Keratinocyte (primary cell): ENCODE measurements around the gene TRH. TPM values are rescaled to one million over a fixed set of nuclear protein-coding genes. Genes with fewer than 3 reads are reported as not detected.

ENCODE experiments used
- DNase-seq: peaks from one replicate; pipeline ENCODE4 v3.0.0-alpha.2; 2011; ENCODE audit warnings: low read depth, missing footprints, low spot score
- FAIRE-seq: peaks from 2 replicates; lab custom pipeline; 2011; peaks lifted over from hg19 to GRCh38; lab: Jason Lieb, UNC
- H2AFZ ChIP-seq: 2 replicates; pipeline ENCODE4 v1.6.0; 2012; ENCODE audit warnings: low read length, control low read depth, inconsistent platforms; ENCODE audit not compliant: control insufficient read depth
- H3K27ac ChIP-seq: 2 replicates; pipeline ENCODE4 v1.5.1; 2011; ENCODE audit warnings: low read length; ENCODE audit not compliant: control insufficient read depth, insufficient read depth
- H3K27me3 ChIP-seq: 3 replicates; pipeline ENCODE4 v1.6.0; 2011; ENCODE audit warnings: low read length; ENCODE audit not compliant: control insufficient read depth, insufficient read depth; ENCODE audit errors: extremely low read depth
- H3K36me3 ChIP-seq, 2 experiments: 2 replicates in 1 of 2; 3 replicates in 1 of 2; pipeline ENCODE4 v1.5.1; 2011; ENCODE audit warnings: low read length in 2 of 2, mild to moderate bottlenecking in 1 of 2; ENCODE audit not compliant: control insufficient read depth in 2 of 2, insufficient read depth in 2 of 2; ENCODE audit errors: extremely low read depth in 1 of 2
- H3K4me1 ChIP-seq: 3 replicates; pipeline ENCODE4 v1.5.1; 2011; ENCODE audit warnings: low read length; ENCODE audit not compliant: control insufficient read depth, insufficient read depth; ENCODE audit errors: extremely low read depth
- H3K4me2 ChIP-seq: 3 replicates; pipeline ENCODE4 v1.6.0; 2011; ENCODE audit warnings: low read depth, low read length; ENCODE audit not compliant: control insufficient read depth, insufficient read depth; ENCODE audit errors: extremely low read depth
- H3K4me3 ChIP-seq, 3 experiments: fragments of 200-600 bp in 1 of 3; sonication (generic) in 1 of 3; 2 replicates in 2 of 3; 3 replicates in 1 of 3; pipeline ENCODE4 v1.5.1; 2011 to 2016; ENCODE audit warnings: low read length in 3 of 3, mild to moderate bottlenecking in 3 of 3, control low read depth in 2 of 3, inconsistent platforms in 1 of 3, low read depth in 1 of 3, mixed read lengths in 1 of 3, mixed run types in 1 of 3, moderate library complexity in 1 of 3; ENCODE audit not compliant: control insufficient read depth in 2 of 3, insufficient read depth in 2 of 3; ENCODE audit errors: extremely low read depth in 1 of 3
- H3K79me2 ChIP-seq: 2 replicates; pipeline ENCODE4 v1.6.0; 2012; ENCODE audit warnings: low read length; ENCODE audit not compliant: control insufficient read depth, insufficient read depth
- H3K9ac ChIP-seq: 3 replicates; pipeline ENCODE4 v1.6.0; 2011; ENCODE audit warnings: low read length; ENCODE audit not compliant: control insufficient read depth, insufficient read depth; ENCODE audit errors: extremely low read depth
- H3K9me1 ChIP-seq: 3 replicates; pipeline ENCODE4 v1.6.0; 2011; ENCODE audit warnings: low read length; ENCODE audit not compliant: control insufficient read depth, insufficient read depth; ENCODE audit errors: extremely low read depth
- H3K9me3 ChIP-seq: 2 replicates; pipeline ENCODE4 v1.5.1; 2012; ENCODE audit warnings: low read depth, low read length; ENCODE audit not compliant: control insufficient read depth
- H4K20me1 ChIP-seq: 3 replicates; pipeline ENCODE4 v1.6.0; 2011; ENCODE audit warnings: low read length; ENCODE audit not compliant: control insufficient read depth, insufficient read depth; ENCODE audit errors: extremely low read depth
- EZH2 ChIP-seq: IDR thresholded peaks from one replicate; pipeline ENCODE4 v1.6.1; 2012; ENCODE audit warnings: inconsistent platforms, mild to moderate bottlenecking, low read length, moderate library complexity
- dilution Hi-C: fragments of 300-500 bp; cut with MboI; formaldehyde crosslinking; loops from one replicate; pipeline ENCODE4 v1.7.0; 2020; ENCODE audit warnings: low sequenced_read_pairs; ENCODE audit not compliant: extremely low pct_ligation_motif_present
- polyA plus RNA-seq, 5 experiments: library from polyadenylated mRNA; depleted of rRNA in 3 of 5; stranded (reverse) in 3 of 5; stranded (forward) in 1 of 5; unstranded in 1 of 5; fragments of >200 nt; gene quantifications; 1 replicate in 1 of 5; 2 replicates in 3 of 5; 3 replicates in 1 of 5; pipeline versions ENCODE4 v1.2.1 to v1.2.3, GENCODE V29; 2011 to 2012; ENCODE audit warnings: missing spikeins in 2 of 5, low read depth in 1 of 5, low replicate concordance in 1 of 5
- TF ChIP-seq, protein P1 (sequence below), 3 experiments: IDR thresholded peaks in 1 of 3; conservative IDR thresholded peaks in 1 of 3; optimal IDR thresholded peaks in 1 of 3; 2 replicates in 2 of 3; 3 replicates in 1 of 3; pipeline versions ENCODE3 to v1.5.1; 2011; ENCODE audit warnings: low read length in 3 of 3, mild to moderate bottlenecking in 3 of 3, moderate library complexity in 2 of 3, control low read depth in 1 of 3, inconsistent platforms in 1 of 3; ENCODE audit not compliant: insufficient read depth in 2 of 3; ENCODE audit errors: extremely low read depth in 1 of 3

Gene TRH
- polyA plus RNA-seq, 1 donor (not counting 4 experiments of a cell fraction or from before 2014, with no cell fraction given): not detected

DNA sequence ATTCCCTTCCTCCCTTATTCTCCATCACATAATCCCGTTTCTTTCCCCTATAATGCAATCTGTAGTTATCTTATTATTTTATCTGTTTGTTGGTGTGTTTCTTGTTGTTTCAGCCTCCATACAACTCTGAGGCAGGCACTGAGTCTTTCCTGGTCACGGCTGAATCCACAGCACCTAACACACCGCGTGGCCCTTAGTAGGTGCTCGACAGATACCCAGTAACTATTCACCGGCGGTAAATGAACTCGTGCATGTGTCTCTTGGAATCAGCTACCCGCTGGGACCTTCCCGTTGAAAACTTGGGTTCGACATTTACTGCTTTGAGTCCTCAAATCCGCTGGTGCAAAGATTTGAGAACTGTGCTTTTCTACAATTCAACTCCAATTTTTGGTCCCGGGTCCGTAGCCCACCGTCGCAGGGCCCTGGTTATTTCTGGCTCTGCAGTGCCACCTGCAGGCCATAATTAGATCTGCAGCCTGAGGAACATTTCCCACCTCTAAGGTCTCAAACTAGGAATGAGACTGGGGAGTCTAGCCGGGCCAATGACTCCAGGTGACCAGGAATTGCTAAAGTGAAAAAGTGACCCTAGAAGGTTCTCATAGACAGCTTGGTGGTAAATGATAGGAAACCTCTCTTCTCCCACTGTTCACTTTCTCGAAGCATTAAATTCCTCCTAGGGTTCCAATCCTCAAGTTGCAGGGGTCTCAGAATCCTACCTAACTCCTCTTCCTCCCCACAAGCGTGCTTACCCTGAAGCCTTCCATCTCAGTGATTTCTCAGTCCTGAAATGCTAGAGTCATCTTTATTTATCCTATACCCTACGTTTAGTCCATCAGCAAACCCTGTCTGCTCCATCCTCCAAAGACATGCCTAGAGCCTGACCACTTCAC lies 40.0 kb upstream of the TRH start:
- no peak for DNase-seq
- no peak for TF ChIP-seq EZH2
- TF ChIP-seq, protein P1, sequence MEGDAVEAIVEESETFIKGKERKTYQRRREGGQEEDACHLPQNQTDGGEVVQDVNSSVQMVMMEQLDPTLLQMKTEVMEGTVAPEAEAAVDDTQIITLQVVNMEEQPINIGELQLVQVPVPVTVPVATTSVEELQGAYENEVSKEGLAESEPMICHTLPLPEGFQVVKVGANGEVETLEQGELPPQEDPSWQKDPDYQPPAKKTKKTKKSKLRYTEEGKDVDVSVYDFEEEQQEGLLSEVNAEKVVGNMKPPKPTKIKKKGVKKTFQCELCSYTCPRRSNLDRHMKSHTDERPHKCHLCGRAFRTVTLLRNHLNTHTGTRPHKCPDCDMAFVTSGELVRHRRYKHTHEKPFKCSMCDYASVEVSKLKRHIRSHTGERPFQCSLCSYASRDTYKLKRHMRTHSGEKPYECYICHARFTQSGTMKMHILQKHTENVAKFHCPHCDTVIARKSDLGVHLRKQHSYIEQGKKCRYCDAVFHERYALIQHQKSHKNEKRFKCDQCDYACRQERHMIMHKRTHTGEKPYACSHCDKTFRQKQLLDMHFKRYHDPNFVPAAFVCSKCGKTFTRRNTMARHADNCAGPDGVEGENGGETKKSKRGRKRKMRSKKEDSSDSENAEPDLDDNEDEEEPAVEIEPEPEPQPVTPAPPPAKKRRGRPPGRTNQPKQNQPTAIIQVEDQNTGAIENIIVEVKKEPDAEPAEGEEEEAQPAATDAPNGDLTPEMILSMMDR (optimal IDR thresholded peaks at IDR 0.05 in 1 of 3, IDR thresholded peaks at IDR 0.05 in 1 of 3, conservative IDR thresholded peaks at IDR 0.05 in 1 of 3; ENCODE audit: extremely low read depth in 1 of 3, insufficient read depth in 2 of 3, low read length in 3 of 3): peak; percentile 82 to 90 (median 83)

DNA sequence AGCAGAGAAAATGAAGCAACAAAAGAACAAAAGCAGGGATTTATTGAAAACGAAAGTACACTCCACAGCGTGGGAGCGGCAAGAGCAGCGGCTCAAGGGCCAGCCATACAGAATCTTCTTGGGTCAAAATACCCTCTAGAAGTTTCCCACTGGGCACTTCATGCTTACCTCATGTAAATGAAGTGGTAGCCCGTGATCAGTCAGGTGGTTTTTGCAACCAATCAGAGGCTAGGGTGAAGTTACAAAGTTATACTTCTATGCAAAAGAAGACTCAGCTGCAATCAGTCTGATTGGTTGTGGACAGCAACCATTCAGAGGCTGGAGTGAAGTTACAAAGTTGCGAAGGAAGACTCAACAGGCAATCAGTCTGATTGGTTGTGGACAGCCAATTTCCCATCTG lies 37.8 kb upstream of the TRH start:
- no peak for FAIRE-seq

More for the DNA sequence above, 40.0 kb upstream of the TRH start:
- Histone ChIP-seq H3K79me2 (no peaks in the 10 kb centered on the region), H3K4me3 (no peak overlapping the region), H2AFZ (peak overlapping the region; percentile 41), H3K27me3 (no peaks in the 10 kb centered on the region), H3K9me3 (peaks cover 6% of the 10 kb centered on the region), H4K20me1 (no peaks in the 10 kb centered on the region), H3K9me1 (no peaks in the 10 kb centered on the region), H3K9ac (no peak overlapping the region), H3K36me3 (no peaks in the 10 kb centered on the region), H3K27ac (no peak overlapping the region), H3K4me1 (no peaks in the 10 kb centered on the region), H3K4me2 (peak overlapping the region; percentile 75)
- peak; percentile 61 for FAIRE-seq
- dilution Hi-C loops: no loop called here

More for the DNA sequence above, 37.8 kb upstream of the TRH start:
- Histone ChIP-seq H3K27ac (no peak overlapping the region), H2AFZ (no peak overlapping the region), H3K9me1 (no peaks in the 10 kb centered on the region), H3K4me2 (peak overlapping the region; percentile 12), H3K79me2 (no peaks in the 10 kb centered on the region), H4K20me1 (no peaks in the 10 kb centered on the region), H3K27me3 (no peaks in the 10 kb centered on the region), H3K9me3 (no peaks in the 10 kb centered on the region), H3K4me3 (no peak overlapping the region), H3K36me3 (no peaks in the 10 kb centered on the region), H3K9ac (no peak overlapping the region), H3K4me1 (no peaks in the 10 kb centered on the region)
- TF ChIP-seq EZH2: no peak
- TF ChIP-seq, protein P1 (optimal IDR thresholded peaks at IDR 0.05 in 1 of 3, IDR thresholded peaks at IDR 0.05 in 1 of 3, conservative IDR thresholded peaks at IDR 0.05 in 1 of 3; ENCODE audit: extremely low read depth in 1 of 3, insufficient read depth in 2 of 3, low read length in 3 of 3): no peak
- dilution Hi-C loops: no loop called here
- DNase-seq: no peak
